ENCODE data around the gene PLPPR1. TPM values are rescaled to one million over a fixed set of nuclear protein-coding genes. Genes with fewer than 3 reads are reported as not detected.

PLPPR1 gene
- total and polyA plus RNA-seq, 2 of the 4 experiments (the other 2 are of a cell fraction), result not detected

DNA sequence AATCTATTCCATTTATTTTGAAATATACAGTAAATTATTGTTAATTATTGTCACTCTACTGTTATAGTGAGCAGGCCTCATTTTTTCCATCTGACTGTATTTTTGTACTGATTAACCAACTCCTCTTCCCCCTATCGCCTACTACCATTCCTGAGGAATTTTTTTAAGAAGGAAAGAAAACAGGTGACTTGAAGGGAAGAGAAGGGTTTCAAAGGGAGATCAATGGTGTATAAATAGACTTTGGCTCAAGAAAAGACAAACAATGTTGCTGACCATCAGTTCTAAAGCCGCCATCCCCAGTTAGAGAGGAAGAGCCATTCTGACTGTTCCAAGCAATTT lies 286.6 kb downstream of the PLPPR1 start:
- Histone ChIP-seq H3K27me3 (ENCODE audit: control insufficient read depth, insufficient read depth, low read length) (peaks cover 1% of the 10 kb centered on the region; the same call in 1 of the 2 replicates), H2AK5ac (ENCODE audit: low read depth, low read length) (no peak overlapping the region), H3K9me1 (ENCODE audit: insufficient read depth, low read length) (no peaks in the 10 kb centered on the region), H3K23ac (ENCODE audit: low read depth, low read length) (no peak overlapping the region), H3K56ac (ENCODE audit: extremely low read depth, insufficient read depth, low read length) (no peak overlapping the region), H3K36me3 (ENCODE audit: control insufficient read depth, insufficient read depth, low read length) (no peaks in the 10 kb centered on the region), H3K14ac (replicated peaks; ENCODE audit: low read depth, low read length) (no peak overlapping the region), H3K4ac (ENCODE audit: low read depth, low read length) (no peak overlapping the region), H2BK5ac (ENCODE audit: low read depth, low read length, poor library complexity, severe bottlenecking) (no peak overlapping the region), H3K9ac (ENCODE audit: low read depth, low read length) (no peak overlapping the region), H3K9me3 (ENCODE audit: control insufficient read depth, insufficient read depth, low read length) (no peaks in the 10 kb centered on the region), H3K4me2 (ENCODE audit: low read depth, low read length) (no peak overlapping the region), H2BK120ac (ENCODE audit: low read depth, low read length) (no peak overlapping the region), H3K18ac (ENCODE audit: low read depth, low read length) (no peak overlapping the region), H2AFZ (replicated peaks; ENCODE audit: low read length, poor library complexity) (no peak overlapping the region), H4K8ac (ENCODE audit: low read depth in 2 of 2, low read length in 2 of 2) (no peak overlapping the region), H4K5ac (ENCODE audit: low read depth, low read length) (no peak overlapping the region), H2BK20ac (ENCODE audit: low read depth, low read length) (no peak overlapping the region), H3K4me1 (ENCODE audit: control insufficient read depth, insufficient read depth, low read length) (no peaks in the 10 kb centered on the region), H4K91ac (ENCODE audit: insufficient read depth, low read depth, low read length) (no peak overlapping the region), H3K4me3 (ENCODE audit: insufficient read depth, low read depth, low read length) (no peak overlapping the region), H3K79me1 (ENCODE audit: low read depth in 1 of 2, low read length in 2 of 2) (no peaks in the 10 kb centered on the region), H3K27ac (ENCODE audit: insufficient read depth, low read length) (no peak overlapping the region), H2BK15ac (ENCODE audit: low read depth, low read length) (no peak overlapping the region), H2AK9ac (replicated peaks; ENCODE audit: low read depth, low read length, poor library complexity) (no peak overlapping the region), H4K20me1 (ENCODE audit: insufficient read depth, low read length) (no peaks in the 10 kb centered on the region)
- dilution Hi-C loops (cut with HindIII; ENCODE audit: low sequenced_read_pairs, unreplicated experiment) (no loop called here), intact Hi-C loops (cut with micrococcal nuclease) (no loop called here), in situ Hi-C loops (cut with MboI; ENCODE audit: low sequenced_read_pairs) (no loop called here)
- CTCF ChIA-PET, result no interaction called here
- POLR2A ChIA-PET (ENCODE audit: unreplicated experiment), result no interaction called here
- no CpG with 5 or more reads among the region's 2 CpGs for WGBS, 2 experiments (ENCODE audit: extremely low coverage in 2 of 2, insufficient read length in 1 of 2)
- no peak for DNase-seq
- TF ChIP-seq FOS (IDR thresholded peaks at IDR 0.05; ENCODE audit: low read depth, low read length) (no peak), SMC3 (IDR thresholded peaks at IDR 0.05; ENCODE audit: low read depth, low read length) (no peak), RCOR1 (IDR thresholded peaks at IDR 0.05; ENCODE audit: insufficient replicate concordance, low read length) (no peak), BHLHE40 (IDR thresholded peaks at IDR 0.05; ENCODE audit: low read depth, low read length) (no peak), MXI1 (IDR thresholded peaks at IDR 0.05; ENCODE audit: borderline replicate concordance, low read depth, low read length) (no peak), MAZ (IDR thresholded peaks at IDR 0.05; ENCODE audit: borderline replicate concordance, low read depth, low read length) (no peak), POLR2A (IDR thresholded peaks at IDR 0.05; ENCODE audit: low read depth, low read length) (no peak), RFX5 (IDR thresholded peaks at IDR 0.05; ENCODE audit: low read depth, low read length) (no peak), NFE2L2 (IDR thresholded peaks at IDR 0.05; ENCODE audit: low read depth, low read length) (no peak), CHD1 (IDR thresholded peaks at IDR 0.05; ENCODE audit: low read depth, low read length) (no peak), MAFK (IDR thresholded peaks at IDR 0.05; ENCODE audit: low read depth, low read length) (no peak), RAD21 (IDR thresholded peaks at IDR 0.05; ENCODE audit: low read length) (no peak), CEBPB (IDR thresholded peaks at IDR 0.05; ENCODE audit: low read depth, low read length) (no peak)
- TF ChIP-seq, protein P1, sequence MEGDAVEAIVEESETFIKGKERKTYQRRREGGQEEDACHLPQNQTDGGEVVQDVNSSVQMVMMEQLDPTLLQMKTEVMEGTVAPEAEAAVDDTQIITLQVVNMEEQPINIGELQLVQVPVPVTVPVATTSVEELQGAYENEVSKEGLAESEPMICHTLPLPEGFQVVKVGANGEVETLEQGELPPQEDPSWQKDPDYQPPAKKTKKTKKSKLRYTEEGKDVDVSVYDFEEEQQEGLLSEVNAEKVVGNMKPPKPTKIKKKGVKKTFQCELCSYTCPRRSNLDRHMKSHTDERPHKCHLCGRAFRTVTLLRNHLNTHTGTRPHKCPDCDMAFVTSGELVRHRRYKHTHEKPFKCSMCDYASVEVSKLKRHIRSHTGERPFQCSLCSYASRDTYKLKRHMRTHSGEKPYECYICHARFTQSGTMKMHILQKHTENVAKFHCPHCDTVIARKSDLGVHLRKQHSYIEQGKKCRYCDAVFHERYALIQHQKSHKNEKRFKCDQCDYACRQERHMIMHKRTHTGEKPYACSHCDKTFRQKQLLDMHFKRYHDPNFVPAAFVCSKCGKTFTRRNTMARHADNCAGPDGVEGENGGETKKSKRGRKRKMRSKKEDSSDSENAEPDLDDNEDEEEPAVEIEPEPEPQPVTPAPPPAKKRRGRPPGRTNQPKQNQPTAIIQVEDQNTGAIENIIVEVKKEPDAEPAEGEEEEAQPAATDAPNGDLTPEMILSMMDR (conservative IDR thresholded peaks at IDR 0.05; ENCODE audit: low read depth, low read length), result no peak
- TF ChIP-seq, protein P2, sequence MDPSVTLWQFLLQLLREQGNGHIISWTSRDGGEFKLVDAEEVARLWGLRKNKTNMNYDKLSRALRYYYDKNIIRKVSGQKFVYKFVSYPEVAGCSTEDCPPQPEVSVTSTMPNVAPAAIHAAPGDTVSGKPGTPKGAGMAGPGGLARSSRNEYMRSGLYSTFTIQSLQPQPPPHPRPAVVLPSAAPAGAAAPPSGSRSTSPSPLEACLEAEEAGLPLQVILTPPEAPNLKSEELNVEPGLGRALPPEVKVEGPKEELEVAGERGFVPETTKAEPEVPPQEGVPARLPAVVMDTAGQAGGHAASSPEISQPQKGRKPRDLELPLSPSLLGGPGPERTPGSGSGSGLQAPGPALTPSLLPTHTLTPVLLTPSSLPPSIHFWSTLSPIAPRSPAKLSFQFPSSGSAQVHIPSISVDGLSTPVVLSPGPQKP (IDR thresholded peaks at IDR 0.05; ENCODE audit: borderline replicate concordance, low read depth, low read length), result no peak
- TF ChIP-seq, protein P3, sequence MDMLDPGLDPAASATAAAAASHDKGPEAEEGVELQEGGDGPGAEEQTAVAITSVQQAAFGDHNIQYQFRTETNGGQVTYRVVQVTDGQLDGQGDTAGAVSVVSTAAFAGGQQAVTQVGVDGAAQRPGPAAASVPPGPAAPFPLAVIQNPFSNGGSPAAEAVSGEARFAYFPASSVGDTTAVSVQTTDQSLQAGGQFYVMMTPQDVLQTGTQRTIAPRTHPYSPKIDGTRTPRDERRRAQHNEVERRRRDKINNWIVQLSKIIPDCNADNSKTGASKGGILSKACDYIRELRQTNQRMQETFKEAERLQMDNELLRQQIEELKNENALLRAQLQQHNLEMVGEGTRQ (IDR thresholded peaks at IDR 0.05; ENCODE audit: low read depth, low read length), result no peak
- ATAC-seq (ENCODE audit: low read depth), result no peak
- BruUV-seq (replicated peaks), result no TSS peak
